ENCODE measurements around the gene FXN.

DNA sequence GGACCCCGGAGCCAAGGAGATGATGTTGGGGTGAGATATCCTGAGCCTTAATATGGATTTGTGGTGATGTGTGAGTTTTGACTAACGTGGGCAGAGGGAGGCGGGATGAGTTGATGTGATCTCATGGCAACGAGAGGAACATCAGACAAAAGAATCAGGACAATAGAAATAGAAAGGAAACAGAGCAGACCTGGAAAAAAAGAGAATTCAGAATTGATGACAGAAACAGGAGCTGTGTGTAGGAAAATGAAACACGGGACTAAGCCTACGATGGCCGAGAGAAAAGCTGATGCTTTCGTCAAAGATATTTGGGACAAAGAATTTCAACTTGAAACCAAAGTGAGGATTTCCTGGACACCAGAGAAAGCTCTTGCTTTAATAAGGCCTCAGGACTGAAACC is 32.5 kb upstream of the FXN start:
- TF ChIP-seq, protein P1, sequence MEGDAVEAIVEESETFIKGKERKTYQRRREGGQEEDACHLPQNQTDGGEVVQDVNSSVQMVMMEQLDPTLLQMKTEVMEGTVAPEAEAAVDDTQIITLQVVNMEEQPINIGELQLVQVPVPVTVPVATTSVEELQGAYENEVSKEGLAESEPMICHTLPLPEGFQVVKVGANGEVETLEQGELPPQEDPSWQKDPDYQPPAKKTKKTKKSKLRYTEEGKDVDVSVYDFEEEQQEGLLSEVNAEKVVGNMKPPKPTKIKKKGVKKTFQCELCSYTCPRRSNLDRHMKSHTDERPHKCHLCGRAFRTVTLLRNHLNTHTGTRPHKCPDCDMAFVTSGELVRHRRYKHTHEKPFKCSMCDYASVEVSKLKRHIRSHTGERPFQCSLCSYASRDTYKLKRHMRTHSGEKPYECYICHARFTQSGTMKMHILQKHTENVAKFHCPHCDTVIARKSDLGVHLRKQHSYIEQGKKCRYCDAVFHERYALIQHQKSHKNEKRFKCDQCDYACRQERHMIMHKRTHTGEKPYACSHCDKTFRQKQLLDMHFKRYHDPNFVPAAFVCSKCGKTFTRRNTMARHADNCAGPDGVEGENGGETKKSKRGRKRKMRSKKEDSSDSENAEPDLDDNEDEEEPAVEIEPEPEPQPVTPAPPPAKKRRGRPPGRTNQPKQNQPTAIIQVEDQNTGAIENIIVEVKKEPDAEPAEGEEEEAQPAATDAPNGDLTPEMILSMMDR (IDR thresholded peaks at IDR 0.05; ENCODE audit: poor library complexity): no peak
- TF ChIP-seq EZH2 (IDR thresholded peaks at IDR 0.05; ENCODE audit: borderline replicate concordance): no peak

All from hepatocyte (in vitro differentiated cells).